H9 (cell line): ENCODE measurements around the gene RAI2. TPM values are rescaled to one million over a fixed set of nuclear protein-coding genes. Genes with fewer than 3 reads are reported as not detected.

ENCODE experiments used
- DNase-seq: peaks from one replicate; pipeline ENCODE4 v3.0.0-alpha.2; 2017
- H2AFZ ChIP-seq: one replicate; pipeline ENCODE4 v1.6.1; 2013; ENCODE audit warnings: mild to moderate bottlenecking, low read length, control low read depth, moderate library complexity
- H2AK5ac ChIP-seq: 2 replicates; pipeline ENCODE4 v1.6.1; 2013; ENCODE audit warnings: low read length, control low read depth, mixed read lengths; ENCODE audit not compliant: insufficient read length
- H2BK120ac ChIP-seq: one replicate; pipeline ENCODE4 v1.6.1; 2013; ENCODE audit warnings: low read depth, mild to moderate bottlenecking, low read length, control low read depth, inconsistent platforms; ENCODE audit not compliant: poor library complexity, severe bottlenecking
- H2BK12ac ChIP-seq: 2 replicates; pipeline ENCODE4 v1.6.1; 2013; ENCODE audit warnings: low read length, control low read depth, mixed read lengths, low read depth; ENCODE audit not compliant: insufficient read length
- H2BK15ac ChIP-seq: 2 replicates; pipeline ENCODE4 v1.6.1; 2013; ENCODE audit warnings: low read depth, low read length, control low read depth
- H2BK20ac ChIP-seq: one replicate; pipeline ENCODE4 v1.6.1; 2013; ENCODE audit warnings: low read depth, mild to moderate bottlenecking, low read length, control low read depth, inconsistent platforms; ENCODE audit not compliant: poor library complexity, severe bottlenecking
- H2BK5ac ChIP-seq: 2 replicates; pipeline ENCODE4 v1.6.1; 2013; ENCODE audit warnings: low read length, control low read depth, mixed read lengths; ENCODE audit not compliant: insufficient read length
- H3K14ac ChIP-seq: 2 replicates; pipeline ENCODE4 v1.6.1; 2013; ENCODE audit warnings: low read length, control low read depth; ENCODE audit not compliant: insufficient read depth
- H3K18ac ChIP-seq: 2 replicates; pipeline ENCODE4 v1.6.1; 2013; ENCODE audit warnings: low read depth, mild to moderate bottlenecking, mixed read lengths, low read length, control low read depth; ENCODE audit not compliant: insufficient read length
- H3K23ac ChIP-seq: 2 replicates; pipeline ENCODE4 v1.6.1; 2013; ENCODE audit warnings: low read length, control low read depth, mixed read lengths, low read depth; ENCODE audit not compliant: insufficient read length
- H3K23me2 ChIP-seq: 2 replicates; pipeline ENCODE4 v1.6.1; 2013; ENCODE audit warnings: low read depth, mild to moderate bottlenecking, mixed read lengths, low read length, control low read depth; ENCODE audit not compliant: insufficient read length, poor library complexity, severe bottlenecking
- H3K27ac ChIP-seq: 2 replicates; pipeline ENCODE4 v1.5.1; 2013; ENCODE audit warnings: low read length, control low read depth, mixed read lengths, low read depth; ENCODE audit not compliant: insufficient read length
- H3K27me3 ChIP-seq: 2 replicates; pipeline ENCODE4 v1.6.1; 2013; ENCODE audit warnings: low read length, control low read depth, inconsistent platforms; ENCODE audit not compliant: insufficient read depth
- H3K4ac ChIP-seq: 2 replicates; pipeline ENCODE4 v1.6.1; 2013; ENCODE audit warnings: low read depth, mild to moderate bottlenecking, control low read depth, inconsistent platforms, low read length, moderate library complexity
- H3K4me1 ChIP-seq: 2 replicates; pipeline ENCODE4 v1.6.1; 2013; ENCODE audit warnings: low read length, control low read depth, inconsistent platforms; ENCODE audit not compliant: insufficient read depth
- H3K4me2 ChIP-seq: 2 replicates; pipeline ENCODE4 v1.6.1; 2013; ENCODE audit warnings: low read length, control low read depth, mixed read lengths; ENCODE audit not compliant: insufficient read length, insufficient read depth
- H3K56ac ChIP-seq: 2 replicates; pipeline ENCODE4 v1.6.1; 2013; ENCODE audit warnings: low read depth, mild to moderate bottlenecking, mixed read lengths, low read length, control low read depth; ENCODE audit not compliant: insufficient read length
- H3K79me1 ChIP-seq: 2 replicates; pipeline ENCODE4 v1.6.1; 2013; ENCODE audit warnings: low read depth, mild to moderate bottlenecking, moderate library complexity, low read length, control low read depth, inconsistent platforms; ENCODE audit not compliant: insufficient read depth, poor library complexity, severe bottlenecking
- H3K79me2 ChIP-seq: 2 replicates; pipeline ENCODE4 v1.6.1; 2013; ENCODE audit warnings: low read length, control low read depth, inconsistent platforms; ENCODE audit not compliant: insufficient read depth
- H3K9ac ChIP-seq: 2 replicates; pipeline ENCODE4 v1.6.1; 2013; ENCODE audit warnings: low read length, control low read depth, mixed read lengths; ENCODE audit not compliant: insufficient read length; ENCODE audit errors: extremely low read depth
- H3K9me3 ChIP-seq: one replicate; pipeline ENCODE4 v1.6.1; 2013; ENCODE audit warnings: low read depth, low read length, inconsistent platforms; ENCODE audit not compliant: control insufficient read depth
- H3T11ph ChIP-seq: one replicate; pipeline ENCODE4 v1.6.1; 2013; ENCODE audit warnings: mild to moderate bottlenecking, low read length, control low read depth, inconsistent platforms
- H4K20me1 ChIP-seq: one replicate; pipeline ENCODE4 v1.6.1; 2013; ENCODE audit not compliant: control insufficient read depth, insufficient read length, insufficient read depth
- H4K5ac ChIP-seq: 2 replicates; pipeline ENCODE4 v1.6.1; 2013; ENCODE audit warnings: low read depth, mild to moderate bottlenecking, mixed read lengths, low read length, control low read depth; ENCODE audit not compliant: insufficient read length
- H4K8ac ChIP-seq: replicated peaks from 2 replicates; pipeline ENCODE4 v1.6.1; 2013; ENCODE audit warnings: low read length, control low read depth, mixed read lengths, low read depth; ENCODE audit not compliant: insufficient read length
- H4K91ac ChIP-seq: 2 replicates; pipeline ENCODE4 v1.6.1; 2013; ENCODE audit warnings: low read depth, mild to moderate bottlenecking, moderate library complexity, mixed read lengths, low read length, control low read depth; ENCODE audit not compliant: insufficient read length
- H3K27ac Mint-ChIP-seq, 3 experiments: 2 replicates in 2 of 3; 3 replicates in 1 of 3; pipeline ENCODE4 v1.8.0; 2020 to 2021; ENCODE audit warnings: mixed read lengths in 3 of 3, mild to moderate bottlenecking in 1 of 3, moderate library complexity in 1 of 3
- H3K27me3 Mint-ChIP-seq: 2 replicates; pipeline ENCODE4 v1.8.0; 2021; ENCODE audit warnings: low read depth, mild to moderate bottlenecking, moderate library complexity, mixed read lengths
- H3K36me3 Mint-ChIP-seq, 3 experiments: 2 replicates in 2 of 3; 3 replicates in 1 of 3; pipeline ENCODE4 v1.8.0; 2020 to 2021; ENCODE audit warnings: low read depth in 3 of 3, mixed read lengths in 3 of 3; ENCODE audit not compliant: insufficient read depth in 1 of 3
- H3K4me1 Mint-ChIP-seq, 2 experiments: 2 replicates each; pipeline ENCODE4 v1.8.0; 2020; ENCODE audit warnings: mixed read lengths in 2 of 2
- H3K4me3 Mint-ChIP-seq, 2 experiments: 2 replicates in 1 of 2; 3 replicates in 1 of 2; pipeline ENCODE4 v1.8.0; 2020 to 2021; ENCODE audit warnings: mild to moderate bottlenecking in 2 of 2, mixed read lengths in 2 of 2, moderate library complexity in 1 of 2
- H3K9me3 Mint-ChIP-seq, 2 experiments: 2 replicates in 1 of 2; 3 replicates in 1 of 2; pipeline ENCODE4 v1.8.0; 2020; ENCODE audit warnings: mild to moderate bottlenecking in 2 of 2, mixed read lengths in 2 of 2, moderate library complexity in 1 of 2
- WGBS: extraction: QIAGEN DNeasy Blood & Tissue Kit; methylation state at CpG from one replicate; pipeline ENCODE4 v1.1.7; 2013; ENCODE audit warnings: missing lambda C conversion rate, low lambda C conversion rate, mixed read lengths; ENCODE audit not compliant: insufficient read length; ENCODE audit errors: extremely low coverage; 5-methylcytosine and 5-hydroxymethylcytosine counted together
- total RNA-seq: library from RNA; stranded (reverse); gene quantifications from 2 replicates; pipeline ENCODE4 v1.2.1, GENCODE V29; 2021
- TF ChIP-seq, protein P1 (sequence below): fragments of 200-600 bp; sonication (generic); conservative IDR thresholded peaks from 3 replicates; pipeline ENCODE4 v1.8.0; 2021; ENCODE audit warnings: antibody characterized with exemption, mild to moderate bottlenecking

The RAI2 gene
- total RNA-seq, 1 experiment from 2014 or later: 0.72 TPM

DNA sequence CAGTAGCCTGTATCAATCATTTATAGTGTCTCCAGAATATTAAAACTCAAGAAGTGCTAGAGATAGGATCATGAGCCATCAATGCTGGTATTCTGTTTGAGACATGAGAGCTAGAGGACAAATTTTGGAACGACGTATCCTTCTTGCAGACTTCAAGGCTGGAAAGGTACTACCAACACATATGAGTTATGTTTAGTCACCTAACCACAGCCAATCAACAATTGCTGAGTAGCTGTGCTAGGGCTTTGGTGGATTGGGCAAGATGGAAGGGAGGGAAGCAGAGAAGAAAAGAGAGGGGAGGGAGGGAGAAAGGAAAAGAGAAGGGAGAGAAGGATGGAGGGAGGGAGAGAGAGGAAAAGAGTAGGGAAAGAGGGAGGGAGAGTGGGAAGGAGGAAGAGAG, 21.6 kb upstream of the RAI2 start:
- H3K4me2 ChIP-seq: no peak overlapping the region
- no peaks in the 10 kb centered on the region for H3K79me1 ChIP-seq
- H2AK5ac ChIP-seq: no peak overlapping the region
- H3K18ac ChIP-seq: no peak overlapping the region
- TF ChIP-seq, protein P1, sequence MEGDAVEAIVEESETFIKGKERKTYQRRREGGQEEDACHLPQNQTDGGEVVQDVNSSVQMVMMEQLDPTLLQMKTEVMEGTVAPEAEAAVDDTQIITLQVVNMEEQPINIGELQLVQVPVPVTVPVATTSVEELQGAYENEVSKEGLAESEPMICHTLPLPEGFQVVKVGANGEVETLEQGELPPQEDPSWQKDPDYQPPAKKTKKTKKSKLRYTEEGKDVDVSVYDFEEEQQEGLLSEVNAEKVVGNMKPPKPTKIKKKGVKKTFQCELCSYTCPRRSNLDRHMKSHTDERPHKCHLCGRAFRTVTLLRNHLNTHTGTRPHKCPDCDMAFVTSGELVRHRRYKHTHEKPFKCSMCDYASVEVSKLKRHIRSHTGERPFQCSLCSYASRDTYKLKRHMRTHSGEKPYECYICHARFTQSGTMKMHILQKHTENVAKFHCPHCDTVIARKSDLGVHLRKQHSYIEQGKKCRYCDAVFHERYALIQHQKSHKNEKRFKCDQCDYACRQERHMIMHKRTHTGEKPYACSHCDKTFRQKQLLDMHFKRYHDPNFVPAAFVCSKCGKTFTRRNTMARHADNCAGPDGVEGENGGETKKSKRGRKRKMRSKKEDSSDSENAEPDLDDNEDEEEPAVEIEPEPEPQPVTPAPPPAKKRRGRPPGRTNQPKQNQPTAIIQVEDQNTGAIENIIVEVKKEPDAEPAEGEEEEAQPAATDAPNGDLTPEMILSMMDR: no peak
- Mint-ChIP-seq H3K27ac (no peak overlapping the region), H3K4me1 (no peaks in the 10 kb centered on the region), H3K36me3 (peaks cover 0 to 2% (median 0%) of the 10 kb centered on the region in 3 experiments; a peak in 1 of 7 replicates), H3K4me3 (no peak overlapping the region), H3K9me3 (peaks cover 67 to 70% of the 10 kb centered on the region in 2 experiments), H3K27me3 (peaks cover 28% of the 10 kb centered on the region)
- H4K91ac ChIP-seq: no peak overlapping the region
- no peak overlapping the region for H3K14ac ChIP-seq
- no peak overlapping the region for H4K5ac ChIP-seq
- H3K4me1 ChIP-seq: no peaks in the 10 kb centered on the region
- no peak overlapping the region for H4K8ac ChIP-seq
- no peaks in the 10 kb centered on the region for H3K23me2 ChIP-seq
- H2BK15ac ChIP-seq: no peak overlapping the region
- no peak overlapping the region for H3K4ac ChIP-seq
- no peaks in the 10 kb centered on the region for H4K20me1 ChIP-seq
- H2BK5ac ChIP-seq: no peak overlapping the region
- no peak overlapping the region for H3K9ac ChIP-seq
- no peak overlapping the region for H2AFZ ChIP-seq
- no peak overlapping the region for H2BK12ac ChIP-seq
- no peak overlapping the region for H3K56ac ChIP-seq
- no peak overlapping the region for H3K27ac ChIP-seq
- no peak overlapping the region for H3K23ac ChIP-seq
- DNase-seq: no peak
- peaks cover 38% of the 10 kb centered on the region for H3K9me3 ChIP-seq
- no peaks in the 10 kb centered on the region for H3K79me2 ChIP-seq
- no peak overlapping the region for H2BK120ac ChIP-seq
- no peak overlapping the region for H2BK20ac ChIP-seq
- no peak overlapping the region for H3T11ph ChIP-seq
- H3K27me3 ChIP-seq: no peaks in the 10 kb centered on the region
- WGBS: no CpG with 5 or more reads among the region's 2 CpGs
